ENCODE results near the gene RYK.
"Not testable (repeated sequence)": the region's sequence is repeated elsewhere in the genome, so short reads cannot be mapped to it uniquely, and the experiment has no call there.

RYK gene

GRCh38 chr3:134258761-134259347 is 8.2 kb upstream of the RYK start:
- DNase-seq, result no peak

GRCh38 chr3:134255404-134255803 is 4.7 kb upstream of the RYK start:
- no peak for DNase-seq

GRCh38 chr3:134253475-134254226 is 3.0 kb upstream of the RYK start:
- DNase-seq, result no peak

- no peak for DNase-seq
Observed at GRCh38 chr3:134252766-134253165, 2.1 kb upstream of the RYK start.

GRCh38 chr3:134251731-134252391 is 1.2 kb upstream of the RYK start:
- peak; percentile 34 for DNase-seq

GRCh38 chr3:134249935-134250716 is 533 bp downstream of the RYK start:
- DNase-seq, result peak; percentile 92

- DNase-seq, result peak; percentile 32
Observed at GRCh38 chr3:134249296-134249841, 1.3 kb downstream of the RYK start.

- DNase-seq, result no peak
Observed at GRCh38 chr3:134244921-134245320, 5.7 kb downstream of the RYK start.

- DNase-seq, result no peak
Observed at GRCh38 chr3:134242649-134243617, 7.7 kb downstream of the RYK start.

GRCh38 chr3:134239538-134239937 is 11.1 kb downstream of the RYK start:
- DNase-seq, result no peak

GRCh38 chr3:134237454-134238145 is 13.1 kb downstream of the RYK start:
- DNase-seq, result no peak

- DNase-seq, result no peak
Observed at GRCh38 chr3:134236505-134237170, 14.0 kb downstream of the RYK start.

GRCh38 chr3:134235577-134236076 is 15.0 kb downstream of the RYK start:
- no peak for DNase-seq

GRCh38 chr3:134232951-134233350 is 17.7 kb downstream of the RYK start:
- no peak for DNase-seq

GRCh38 chr3:134232151-134232550 is 18.5 kb downstream of the RYK start:
- DNase-seq, result no peak

- DNase-seq, result no peak
Observed at GRCh38 chr3:134231131-134231530, 19.5 kb downstream of the RYK start.

GRCh38 chr3:134229038-134229437 is 21.6 kb downstream of the RYK start:
- no peak for DNase-seq

GRCh38 chr3:134228479-134228878 is 22.2 kb downstream of the RYK start:
- DNase-seq, result no peak

- DNase-seq, result no peak
Observed at GRCh38 chr3:134228035-134228434, 22.6 kb downstream of the RYK start.

GRCh38 chr3:134224796-134225156 is 25.9 kb downstream of the RYK start:
- DNase-seq, result not testable (repeated sequence)
